GM12878 (cell line): ENCODE measurements around the gene CNTN4.

ENCODE experiments used
- CREM ChIP-seq: IDR thresholded peaks from 2 replicates; pipeline ENCODE4 v1.6.1; 2014; ENCODE audit warnings: antibody characterized with exemption, low read depth
- CTCF ChIP-seq, 3 experiments: IDR thresholded peaks in 2 of 3; conservative IDR thresholded peaks in 1 of 3; 2 replicates each; pipeline ENCODE4 v1.5.1; 2011; ENCODE audit warnings: low read depth in 3 of 3, low read length in 3 of 3, mild to moderate bottlenecking in 3 of 3, control low read depth in 2 of 3, moderate library complexity in 2 of 3, inconsistent platforms in 1 of 3, mixed read lengths in 1 of 3; ENCODE audit not compliant: control insufficient read depth in 2 of 3, insufficient read depth in 1 of 3; ENCODE audit errors: extremely low read depth in 1 of 3
- EP300 ChIP-seq, 2 experiments: fragments of 150-350 bp in 1 of 2; IDR thresholded peaks; 2 replicates each; pipeline ENCODE4 v1.6.1; 2011 to 2012; ENCODE audit warnings: low read depth in 2 of 2, low read length in 2 of 2, borderline replicate concordance in 1 of 2, improper control_type of control experiment in 1 of 2, inconsistent platforms in 1 of 2; ENCODE audit not compliant: control insufficient read depth in 1 of 2
- TAF1 ChIP-seq: IDR thresholded peaks from 2 replicates; pipeline ENCODE4 v1.6.1; 2011; ENCODE audit warnings: mild to moderate bottlenecking, low read depth, low read length, borderline replicate concordance
- TCF7 ChIP-seq: IDR thresholded peaks from 2 replicates; pipeline ENCODE4 v1.6.1; 2014; ENCODE audit warnings: antibody characterized with exemption, borderline replicate concordance
- TF ChIP-seq, protein P1 (sequence below): fragments of 450-650 bp; IDR thresholded peaks from 2 replicates; pipeline ENCODE4 v1.6.1; 2016; ENCODE audit warnings: mild to moderate bottlenecking, moderate library complexity, borderline replicate concordance
- TF ChIP-seq, protein P2 (sequence below): IDR thresholded peaks from 2 replicates; pipeline ENCODE4 v1.6.1; 2012; ENCODE audit warnings: low read length, inconsistent platforms
- TF ChIP-seq, protein P3 (sequence below): IDR thresholded peaks from 2 replicates; pipeline ENCODE4 v1.6.1; 2011; ENCODE audit warnings: low read depth, mild to moderate bottlenecking, low read length, moderate library complexity, borderline replicate concordance; ENCODE audit errors: extremely low read depth

DNA sequence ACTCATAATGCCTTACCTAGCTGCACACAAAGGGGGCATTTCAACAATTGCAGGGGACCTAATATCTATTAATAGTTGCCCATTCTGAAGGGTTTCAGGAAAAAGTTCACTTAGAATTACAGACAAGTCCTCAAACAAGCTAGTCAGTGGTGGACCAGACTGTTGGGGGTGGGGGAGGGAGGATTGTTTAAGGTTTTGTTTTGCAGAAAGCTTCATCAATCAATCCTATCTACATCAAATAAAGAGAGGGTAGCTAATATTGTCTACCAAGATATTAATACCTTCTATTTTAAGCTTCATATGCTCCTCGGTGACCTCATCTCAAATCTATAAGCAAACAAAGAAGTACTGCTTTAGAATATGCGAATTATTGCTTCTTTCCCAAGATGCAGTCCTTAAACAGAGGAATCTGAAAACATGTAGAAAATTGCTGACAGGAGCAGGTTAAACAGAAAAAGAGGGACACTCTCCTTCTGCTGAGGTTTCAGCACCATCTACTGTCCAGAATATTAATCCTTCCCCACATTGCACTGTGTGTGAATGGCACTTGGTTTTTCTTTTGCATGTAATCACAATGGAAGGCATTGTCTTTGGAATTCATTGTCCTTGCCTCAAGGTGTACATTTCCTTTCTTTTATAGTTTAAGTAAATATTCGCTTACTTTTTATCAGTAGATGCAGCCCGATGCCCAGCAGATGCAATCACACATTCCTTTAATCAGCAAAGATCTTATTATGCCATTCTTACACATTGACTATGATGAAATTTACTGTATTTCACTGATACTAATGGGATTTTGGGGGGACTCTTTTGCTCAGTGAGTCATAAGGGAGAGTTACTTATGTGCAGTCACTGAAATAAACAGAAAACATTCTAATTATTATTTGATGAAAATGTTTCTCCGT lies 916.8 kb downstream of the CNTN4 start:
- TF ChIP-seq, protein P1, sequence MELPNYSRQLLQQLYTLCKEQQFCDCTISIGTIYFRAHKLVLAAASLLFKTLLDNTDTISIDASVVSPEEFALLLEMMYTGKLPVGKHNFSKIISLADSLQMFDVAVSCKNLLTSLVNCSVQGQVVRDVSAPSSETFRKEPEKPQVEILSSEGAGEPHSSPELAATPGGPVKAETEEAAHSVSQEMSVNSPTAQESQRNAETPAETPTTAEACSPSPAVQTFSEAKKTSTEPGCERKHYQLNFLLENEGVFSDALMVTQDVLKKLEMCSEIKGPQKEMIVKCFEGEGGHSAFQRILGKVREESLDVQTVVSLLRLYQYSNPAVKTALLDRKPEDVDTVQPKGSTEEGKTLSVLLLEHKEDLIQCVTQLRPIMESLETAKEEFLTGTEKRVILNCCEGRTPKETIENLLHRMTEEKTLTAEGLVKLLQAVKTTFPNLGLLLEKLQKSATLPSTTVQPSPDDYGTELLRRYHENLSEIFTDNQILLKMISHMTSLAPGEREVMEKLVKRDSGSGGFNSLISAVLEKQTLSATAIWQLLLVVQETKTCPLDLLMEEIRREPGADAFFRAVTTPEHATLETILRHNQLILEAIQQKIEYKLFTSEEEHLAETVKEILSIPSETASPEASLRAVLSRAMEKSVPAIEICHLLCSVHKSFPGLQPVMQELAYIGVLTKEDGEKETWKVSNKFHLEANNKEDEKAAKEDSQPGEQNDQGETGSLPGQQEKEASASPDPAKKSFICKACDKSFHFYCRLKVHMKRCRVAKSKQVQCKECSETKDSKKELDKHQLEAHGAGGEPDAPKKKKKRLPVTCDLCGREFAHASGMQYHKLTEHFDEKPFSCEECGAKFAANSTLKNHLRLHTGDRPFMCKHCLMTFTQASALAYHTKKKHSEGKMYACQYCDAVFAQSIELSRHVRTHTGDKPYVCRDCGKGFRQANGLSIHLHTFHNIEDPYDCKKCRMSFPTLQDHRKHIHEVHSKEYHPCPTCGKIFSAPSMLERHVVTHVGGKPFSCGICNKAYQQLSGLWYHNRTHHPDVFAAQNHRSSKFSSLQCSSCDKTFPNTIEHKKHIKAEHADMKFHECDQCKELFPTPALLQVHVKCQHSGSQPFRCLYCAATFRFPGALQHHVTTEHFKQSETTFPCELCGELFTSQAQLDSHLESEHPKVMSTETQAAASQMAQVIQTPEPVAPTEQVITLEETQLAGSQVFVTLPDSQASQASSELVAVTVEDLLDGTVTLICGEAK = no peak
- TF ChIP-seq, protein P2, sequence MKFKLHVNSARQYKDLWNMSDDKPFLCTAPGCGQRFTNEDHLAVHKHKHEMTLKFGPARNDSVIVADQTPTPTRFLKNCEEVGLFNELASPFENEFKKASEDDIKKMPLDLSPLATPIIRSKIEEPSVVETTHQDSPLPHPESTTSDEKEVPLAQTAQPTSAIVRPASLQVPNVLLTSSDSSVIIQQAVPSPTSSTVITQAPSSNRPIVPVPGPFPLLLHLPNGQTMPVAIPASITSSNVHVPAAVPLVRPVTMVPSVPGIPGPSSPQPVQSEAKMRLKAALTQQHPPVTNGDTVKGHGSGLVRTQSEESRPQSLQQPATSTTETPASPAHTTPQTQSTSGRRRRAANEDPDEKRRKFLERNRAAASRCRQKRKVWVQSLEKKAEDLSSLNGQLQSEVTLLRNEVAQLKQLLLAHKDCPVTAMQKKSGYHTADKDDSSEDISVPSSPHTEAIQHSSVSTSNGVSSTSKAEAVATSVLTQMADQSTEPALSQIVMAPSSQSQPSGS = no peak
- TF ChIP-seq, protein P3, sequence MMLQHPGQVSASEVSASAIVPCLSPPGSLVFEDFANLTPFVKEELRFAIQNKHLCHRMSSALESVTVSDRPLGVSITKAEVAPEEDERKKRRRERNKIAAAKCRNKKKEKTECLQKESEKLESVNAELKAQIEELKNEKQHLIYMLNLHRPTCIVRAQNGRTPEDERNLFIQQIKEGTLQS = no peak
- TF ChIP-seq CTCF (IDR thresholded peaks at IDR 0.05 in 2 of 3, conservative IDR thresholded peaks at IDR 0.05 in 1 of 3; ENCODE audit: control insufficient read depth in 2 of 3, extremely low read depth in 1 of 3, insufficient read depth in 1 of 3, low read depth in 3 of 3, low read length in 3 of 3) (peak; percentile 44 to 72 (median 59); a peak in 5 of 6 replicates), CREM (no peak), EP300 (IDR thresholded peaks at IDR 0.05; ENCODE audit: borderline replicate concordance in 1 of 2, control insufficient read depth in 1 of 2, low read depth in 2 of 2, low read length in 2 of 2) (no peak), TCF7 (no peak), TAF1 (no peak)
